ENCODE results near the gene EDARADD. TPM values are rescaled to one million over a fixed set of nuclear protein-coding genes. Genes with fewer than 3 reads are reported as not detected.
A peak's percentile ranks its signal among the peaks of the same experiment; 100 is the strongest.

EDARADD gene
- total RNA-seq, 1 donor = not detected

- no peak for TF ChIP-seq CTCF (IDR thresholded peaks at IDR 0.05; ENCODE audit: insufficient read depth, low read length)
- no peak for DNase-seq (ENCODE audit: low read depth)
- H3K4me3 ChIP-seq (ENCODE audit: low read depth, low read length) = no peak overlapping the region
Observed at GRCh38 chr1:236509203-236509602, 115.1 kb downstream of the EDARADD start.

DNA sequence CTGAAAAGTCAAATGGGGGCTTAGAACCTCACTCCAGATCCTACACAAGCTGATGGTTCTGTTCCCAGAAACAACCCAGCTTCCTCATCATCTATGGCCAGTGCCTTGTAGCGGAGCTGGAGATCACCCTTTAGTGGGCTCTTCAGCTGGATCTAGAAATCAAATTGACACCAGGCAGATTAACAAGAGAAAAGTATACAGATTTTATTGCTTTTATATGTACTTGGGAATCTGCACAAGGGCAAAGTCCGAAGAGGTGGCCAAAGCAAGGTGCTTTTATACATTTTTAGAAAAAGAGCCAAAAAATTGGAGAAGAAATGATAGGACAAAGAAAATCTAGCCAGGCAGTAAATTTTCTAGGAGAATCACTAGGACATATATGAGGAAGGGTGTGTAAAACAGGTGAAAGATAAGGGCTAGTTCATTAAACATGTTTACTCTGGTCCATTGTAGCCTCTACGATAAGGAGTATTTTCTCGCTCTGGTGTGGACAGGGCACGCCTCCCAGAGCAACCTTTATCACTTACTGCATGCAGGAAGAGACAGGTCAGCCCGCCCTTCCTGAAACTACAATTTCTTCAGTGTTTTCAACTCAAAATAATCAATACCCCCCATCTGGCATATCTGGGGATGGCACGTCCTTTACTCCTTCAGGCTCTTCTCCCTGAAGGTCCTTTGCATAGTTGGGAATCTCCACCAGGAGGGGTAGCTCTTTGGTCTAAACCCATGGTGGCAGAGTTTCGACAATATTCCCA, 115.7 kb downstream of the EDARADD start:
- TF ChIP-seq CTCF (IDR thresholded peaks at IDR 0.05; ENCODE audit: insufficient read depth, low read length) = no peak
- no peak overlapping the region for H3K4me3 ChIP-seq (ENCODE audit: low read depth, low read length)
- DNase-seq (ENCODE audit: low read depth) = no peak

- TF ChIP-seq CTCF (IDR thresholded peaks at IDR 0.05; ENCODE audit: insufficient read depth, low read length) = no peak
- H3K4me3 ChIP-seq (ENCODE audit: low read depth, low read length) = no peak overlapping the region
Observed at GRCh38 chr1:236511735-236512418, 117.8 kb downstream of the EDARADD start.

GRCh38 chr1:236514703-236515442, 120.8 kb downstream of the EDARADD start:
- TF ChIP-seq CTCF (IDR thresholded peaks at IDR 0.05; ENCODE audit: insufficient read depth, low read length) = no peak
- no peak overlapping the region for H3K4me3 ChIP-seq (ENCODE audit: low read depth, low read length)
- DNase-seq (ENCODE audit: low read depth) = no peak

More at GRCh38 chr1:236511735-236512418, 117.8 kb downstream of the EDARADD start:
- no peak for DNase-seq (ENCODE audit: low read depth)

GRCh38 chr1:236515443-236515958, 121.4 kb downstream of the EDARADD start:
- TF ChIP-seq CTCF (IDR thresholded peaks at IDR 0.05; ENCODE audit: insufficient read depth, low read length) = no peak

GRCh38 chr1:236516929-236517704, 123.0 kb downstream of the EDARADD start:
- DNase-seq (ENCODE audit: low read depth) = peak; percentile 70

More at GRCh38 chr1:236515443-236515958, 121.4 kb downstream of the EDARADD start:
- peak; percentile 35 for DNase-seq (ENCODE audit: low read depth)
- H3K4me3 ChIP-seq (ENCODE audit: low read depth, low read length) = no peak overlapping the region

More at GRCh38 chr1:236516929-236517704, 123.0 kb downstream of the EDARADD start:
- no peak overlapping the region for H3K4me3 ChIP-seq (ENCODE audit: low read depth, low read length)
- no peak for TF ChIP-seq CTCF (IDR thresholded peaks at IDR 0.05; ENCODE audit: insufficient read depth, low read length)
